ENCODE measurements around the gene TMEM95.
"Not testable (repeated sequence)": the region's sequence is repeated elsewhere in the genome, so short reads cannot be mapped to it uniquely, and the experiment has no call there.

Gene TMEM95

GRCh38 chr17:7346761-7347614 lies 8.0 kb upstream of the TMEM95 start:
- no peak for DNase-seq (ENCODE audit: low read depth)

- no peak for DNase-seq (ENCODE audit: low read depth)
Measured at GRCh38 chr17:7347630-7348477, 7.1 kb upstream of the TMEM95 start.

- DNase-seq (ENCODE audit: low read depth) = no peak
Measured at GRCh38 chr17:7348478-7349242, 6.3 kb upstream of the TMEM95 start.

GRCh38 chr17:7351665-7352502 lies 3.1 kb upstream of the TMEM95 start, which contains the start of gene KCTD11:
Gene KCTD11, plus strand, starts transcription at chr17:7352162.
- peak; percentile 68 for DNase-seq (ENCODE audit: low read depth)

GRCh38 chr17:7352503-7352889 lies 2.5 kb upstream of the TMEM95 start:
- DNase-seq (ENCODE audit: low read depth) = no peak

GRCh38 chr17:7352910-7353635 lies 1.9 kb upstream of the TMEM95 start:
- DNase-seq (ENCODE audit: low read depth) = no peak

- no peak for DNase-seq (ENCODE audit: low read depth)
Measured at GRCh38 chr17:7354262-7354843, 603 bp upstream of the TMEM95 start.

- DNase-seq (ENCODE audit: low read depth) = no peak
Measured at GRCh38 chr17:7355573-7355972, 617 bp downstream of the TMEM95 start.

GRCh38 chr17:7356072-7356549 lies 1.2 kb downstream of the TMEM95 start:
- peak; percentile 76 for DNase-seq (ENCODE audit: low read depth)

- no peak for DNase-seq (ENCODE audit: low read depth)
Measured at GRCh38 chr17:7356756-7357155, 1.8 kb downstream of the TMEM95 start.

- DNase-seq (ENCODE audit: low read depth) = no peak
Measured at GRCh38 chr17:7357381-7357780, 2.4 kb downstream of the TMEM95 start.

- DNase-seq (ENCODE audit: low read depth) = no peak
Measured at GRCh38 chr17:7361906-7362305, 7.0 kb downstream of the TMEM95 start.

- DNase-seq (ENCODE audit: low read depth) = no peak
Measured at GRCh38 chr17:7363311-7363710, 8.4 kb downstream of the TMEM95 start.

- not testable (repeated sequence) for DNase-seq (ENCODE audit: low read depth)
Measured at GRCh38 chr17:7365963-7366362, 11.0 kb downstream of the TMEM95 start.

- no peak for DNase-seq (ENCODE audit: low read depth)
Measured at GRCh38 chr17:7367083-7367482, 12.1 kb downstream of the TMEM95 start.

GRCh38 chr17:7367918-7368598 lies 13.1 kb downstream of the TMEM95 start:
- DNase-seq (ENCODE audit: low read depth) = no peak

GRCh38 chr17:7368599-7368994 lies 13.6 kb downstream of the TMEM95 start:
- DNase-seq (ENCODE audit: low read depth) = not testable (repeated sequence)

GRCh38 chr17:7369825-7370224 lies 14.9 kb downstream of the TMEM95 start:
- no peak for DNase-seq (ENCODE audit: low read depth)

- no peak for DNase-seq (ENCODE audit: low read depth)
Measured at GRCh38 chr17:7370853-7371252, 15.9 kb downstream of the TMEM95 start.

GRCh38 chr17:7374353-7374752 lies 19.4 kb downstream of the TMEM95 start:
- no peak for DNase-seq (ENCODE audit: low read depth)

Measured in activated T-helper 9 cell treated with anti-CD3 and anti-CD28 coated beads, Interleukin-2, amount 50 U/mL, for 16 hours (primary cell).